T-helper 2 cell treated with Interferon-gamma antibody and Interleukin-4, amounts not matched to agents 5 μg/mL and 100 μg/mL, for 36 hours (primary cell): ENCODE results near the gene TMPRSS2.

Experiments
- DNase-seq: peaks from one replicate; pipeline ENCODE4 v3.0.0; 2021; ENCODE audit warnings: low spot score
- H3K27ac Mint-ChIP-seq: one replicate; pipeline ENCODE4 v1.8.0; 2021; ENCODE audit warnings: mild to moderate bottlenecking, mixed read lengths
- H3K27me3 Mint-ChIP-seq: one replicate; pipeline ENCODE4 v1.8.0; 2021; ENCODE audit warnings: low read depth, mixed read lengths
- H3K36me3 Mint-ChIP-seq: one replicate; pipeline ENCODE4 v1.8.0; 2021; ENCODE audit warnings: low read depth, mixed read lengths
- H3K4me1 Mint-ChIP-seq: one replicate; pipeline ENCODE4 v1.8.0; 2021; ENCODE audit warnings: low read depth, mixed read lengths
- H3K4me3 Mint-ChIP-seq: one replicate; pipeline ENCODE4 v1.8.0; 2022; ENCODE audit warnings: mild to moderate bottlenecking, moderate library complexity, mixed read lengths
- H3K9me3 Mint-ChIP-seq: one replicate; pipeline ENCODE4 v1.8.0; 2021; ENCODE audit warnings: mixed read lengths

The TMPRSS2 gene

DNA sequence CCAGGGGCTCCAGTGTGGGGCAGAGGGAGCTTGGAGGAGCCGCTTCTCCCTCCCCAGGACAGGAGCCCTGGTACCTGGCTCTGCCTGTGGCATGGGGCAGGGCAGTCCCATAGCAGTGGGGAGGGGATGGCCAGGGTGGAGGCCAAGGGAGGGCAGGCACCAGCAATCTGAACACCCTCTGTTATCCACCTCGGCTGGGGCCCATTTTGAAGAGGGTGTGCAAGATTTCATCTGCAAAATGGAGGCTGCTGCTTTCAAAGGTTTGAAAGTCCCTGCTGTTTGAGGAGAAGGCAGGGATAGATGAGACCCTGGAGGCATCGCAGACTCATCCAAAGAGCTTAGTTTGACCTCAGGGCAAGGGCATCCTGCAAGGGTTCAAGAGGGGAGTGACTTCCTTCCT, 15.2 kb upstream of the TMPRSS2 start:
- no peaks in the 10 kb centered on the region for H3K9me3 Mint-ChIP-seq
- no peaks in the 10 kb centered on the region for H3K36me3 Mint-ChIP-seq
- H3K27me3 Mint-ChIP-seq = no peaks in the 10 kb centered on the region
- no peak overlapping the region for H3K27ac Mint-ChIP-seq
- no peaks in the 10 kb centered on the region for H3K4me1 Mint-ChIP-seq
- DNase-seq = no peak
- H3K4me3 Mint-ChIP-seq = no peak overlapping the region

GRCh38 chr21:41521489-41522027, 13.6 kb upstream of the TMPRSS2 start:
- Mint-ChIP-seq H3K36me3 (no peaks in the 10 kb centered on the region), H3K27me3 (no peaks in the 10 kb centered on the region), H3K4me1 (no peaks in the 10 kb centered on the region), H3K27ac (no peak overlapping the region), H3K4me3 (no peak overlapping the region), H3K9me3 (no peaks in the 10 kb centered on the region)
- DNase-seq = no peak

DNA sequence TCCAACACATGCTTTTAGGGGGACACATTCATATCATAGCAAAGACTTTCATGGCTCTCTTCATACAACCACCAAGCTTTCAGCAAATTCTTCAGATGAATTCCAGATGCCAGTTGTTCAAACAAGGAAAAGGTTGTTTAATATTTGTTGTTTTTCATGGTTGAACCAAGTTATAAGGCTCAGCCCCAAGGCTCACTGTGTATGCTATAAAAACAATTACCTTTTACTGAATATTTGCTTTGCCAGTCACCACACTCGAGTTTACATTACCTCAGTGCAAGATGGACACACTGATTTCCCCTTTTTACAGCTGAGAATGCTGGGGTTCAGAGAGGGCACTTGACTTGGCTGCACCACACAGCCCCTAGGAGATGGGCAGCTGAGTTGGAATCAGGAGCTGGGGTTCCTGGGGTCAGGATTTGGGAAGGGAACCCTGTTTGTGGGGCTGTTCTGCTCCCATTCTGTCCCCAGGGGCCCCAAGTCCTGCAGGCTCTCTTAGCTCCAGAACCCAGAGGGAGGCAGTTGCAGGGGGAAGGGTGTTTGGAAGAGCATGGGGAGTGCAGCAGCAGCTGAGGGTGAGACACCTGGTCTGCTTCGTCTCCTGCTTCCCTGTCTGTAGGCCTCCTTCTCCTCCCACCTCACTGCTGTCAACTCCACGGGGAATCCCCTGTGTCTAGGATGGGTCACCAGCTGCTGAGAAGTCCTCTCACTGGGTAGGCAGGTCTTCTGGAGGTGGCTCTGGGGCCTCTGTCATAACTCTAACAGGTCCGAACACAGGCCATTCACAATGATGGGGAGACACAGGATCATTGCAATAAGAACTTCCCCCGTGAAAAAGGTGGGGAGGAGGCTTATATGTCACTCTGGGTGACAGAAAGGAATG, 12.8 kb upstream of the TMPRSS2 start:
- Mint-ChIP-seq H3K36me3 (no peaks in the 10 kb centered on the region), H3K4me3 (no peak overlapping the region), H3K4me1 (no peaks in the 10 kb centered on the region), H3K27ac (no peak overlapping the region), H3K9me3 (no peaks in the 10 kb centered on the region), H3K27me3 (no peaks in the 10 kb centered on the region)
- DNase-seq = no peak

DNA sequence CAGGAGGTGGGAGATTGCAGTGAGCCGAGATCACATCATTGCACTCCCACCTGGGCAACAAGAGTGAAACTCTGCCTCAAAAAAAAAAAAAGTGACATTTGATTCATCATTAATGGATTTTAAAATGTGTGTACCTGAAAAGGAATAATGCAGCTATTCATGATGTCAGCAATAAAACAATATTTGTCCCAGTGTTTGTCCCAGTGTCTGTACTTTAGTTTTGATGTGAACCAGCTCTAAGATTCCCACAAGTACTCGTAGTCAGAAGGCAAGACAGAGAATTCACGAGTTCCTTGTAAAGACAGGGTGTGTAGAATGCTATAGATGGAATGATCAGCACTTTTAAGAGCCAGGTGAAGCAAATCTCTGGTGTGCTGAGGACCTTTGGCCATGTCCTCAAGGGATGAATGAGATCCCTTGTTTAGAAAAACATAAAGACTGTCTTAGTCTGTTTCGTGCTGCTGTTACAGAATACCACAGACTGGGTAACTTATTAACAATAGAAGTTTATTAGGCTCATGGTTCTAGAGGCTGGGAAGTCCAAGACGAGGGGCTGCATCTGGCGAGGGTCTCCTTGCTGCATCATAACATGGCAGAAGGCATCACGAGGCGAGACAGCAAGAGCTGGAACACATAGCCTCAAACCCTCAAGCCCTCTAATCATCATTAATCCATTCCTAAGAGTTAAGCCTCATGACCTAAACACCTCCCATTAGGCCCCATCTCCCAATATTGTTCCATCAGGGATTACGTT, 12.0 kb upstream of the TMPRSS2 start:
- no peaks in the 10 kb centered on the region for H3K4me1 Mint-ChIP-seq
- no peaks in the 10 kb centered on the region for H3K36me3 Mint-ChIP-seq
- no peak overlapping the region for H3K27ac Mint-ChIP-seq
- H3K4me3 Mint-ChIP-seq = no peak overlapping the region
- H3K27me3 Mint-ChIP-seq = no peaks in the 10 kb centered on the region
- no peak for DNase-seq
- H3K9me3 Mint-ChIP-seq = no peaks in the 10 kb centered on the region

DNA sequence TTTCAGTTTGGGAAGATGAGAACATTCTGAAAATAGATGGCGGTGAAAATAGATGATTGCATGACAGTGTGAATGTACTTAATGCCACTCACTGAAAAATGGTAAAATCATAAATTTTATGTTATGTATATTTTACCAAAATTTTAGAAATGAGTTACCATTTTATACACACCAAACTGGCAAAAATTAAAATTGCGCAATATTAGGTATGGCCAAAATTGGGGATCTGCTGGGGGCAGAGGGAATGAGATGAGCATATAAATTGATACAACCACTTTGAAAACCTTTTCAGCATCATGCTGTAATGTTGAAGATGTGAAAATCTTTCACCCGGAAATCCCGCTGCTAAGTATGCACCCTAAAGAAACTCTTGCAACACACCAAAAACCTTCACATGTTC, 10.8 kb upstream of the TMPRSS2 start:
- no peak overlapping the region for H3K4me3 Mint-ChIP-seq
- DNase-seq = no peak
- H3K36me3 Mint-ChIP-seq = no peaks in the 10 kb centered on the region
- no peaks in the 10 kb centered on the region for H3K9me3 Mint-ChIP-seq
- H3K27ac Mint-ChIP-seq = no peak overlapping the region
- H3K4me1 Mint-ChIP-seq = no peaks in the 10 kb centered on the region
- H3K27me3 Mint-ChIP-seq = no peaks in the 10 kb centered on the region

DNA sequence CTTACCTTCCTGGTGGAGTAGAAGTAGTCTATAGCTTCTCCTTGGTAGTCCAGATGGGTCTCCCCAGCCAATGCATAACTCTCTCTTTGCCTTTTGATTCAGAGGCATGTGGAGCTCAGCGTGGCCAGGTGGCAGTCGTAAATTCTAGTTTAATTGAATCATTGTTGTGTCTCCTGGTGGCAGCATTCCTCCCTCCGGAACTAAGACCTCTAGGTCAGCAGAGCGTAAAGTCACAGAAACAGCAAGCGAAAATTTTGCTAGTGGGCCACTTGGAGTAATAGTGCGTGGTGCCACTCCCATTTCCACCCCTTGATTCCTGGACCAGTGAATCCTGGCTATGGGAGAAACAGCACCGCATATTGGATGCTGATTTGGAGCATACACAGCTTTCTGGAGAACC, 3.9 kb upstream of the TMPRSS2 start:
- H3K27ac Mint-ChIP-seq = no peak overlapping the region
- DNase-seq = no peak
- no peak overlapping the region for H3K4me3 Mint-ChIP-seq
- peaks cover 28% of the 10 kb centered on the region for H3K27me3 Mint-ChIP-seq
- no peaks in the 10 kb centered on the region for H3K36me3 Mint-ChIP-seq
- no peaks in the 10 kb centered on the region for H3K4me1 Mint-ChIP-seq
- no peaks in the 10 kb centered on the region for H3K9me3 Mint-ChIP-seq

- no peak for DNase-seq
- no peaks in the 10 kb centered on the region for H3K36me3 Mint-ChIP-seq
- H3K27ac Mint-ChIP-seq = no peak overlapping the region
- no peaks in the 10 kb centered on the region for H3K4me1 Mint-ChIP-seq
- H3K27me3 Mint-ChIP-seq = peaks cover 40% of the 10 kb centered on the region
- no peak overlapping the region for H3K4me3 Mint-ChIP-seq
- no peaks in the 10 kb centered on the region for H3K9me3 Mint-ChIP-seq
Measured at GRCh38 chr21:41510500-41510899, 2.5 kb upstream of the TMPRSS2 start.

GRCh38 chr21:41509733-41510132, 1.8 kb upstream of the TMPRSS2 start:
- H3K4me1 Mint-ChIP-seq = no peaks in the 10 kb centered on the region
- H3K27me3 Mint-ChIP-seq = peaks cover 44% of the 10 kb centered on the region
- no peaks in the 10 kb centered on the region for H3K36me3 Mint-ChIP-seq
- no peak for DNase-seq
- H3K27ac Mint-ChIP-seq = no peak overlapping the region
- H3K4me3 Mint-ChIP-seq = no peak overlapping the region
- H3K9me3 Mint-ChIP-seq = no peaks in the 10 kb centered on the region

DNA sequence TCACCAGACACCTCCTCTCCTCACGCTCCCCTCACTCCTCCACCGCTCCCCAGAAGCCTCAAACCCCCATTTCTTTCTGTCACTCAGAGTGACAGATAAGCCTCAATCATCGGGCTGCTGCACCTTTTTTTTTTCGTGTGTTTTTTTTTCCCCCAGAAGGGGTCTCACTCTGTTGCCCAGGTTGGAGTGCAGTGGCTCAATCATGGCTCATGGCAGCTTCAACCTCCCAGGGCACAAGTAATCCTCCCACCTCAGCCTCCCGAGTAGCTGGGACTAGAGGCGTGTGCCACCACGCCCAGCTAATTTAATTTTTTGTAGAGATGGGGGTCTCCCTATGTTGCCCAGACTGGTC, 1.2 kb upstream of the TMPRSS2 start:
- Mint-ChIP-seq H3K27ac (no peak overlapping the region), H3K4me1 (peaks cover 2% of the 10 kb centered on the region), H3K36me3 (no peaks in the 10 kb centered on the region), H3K9me3 (no peaks in the 10 kb centered on the region), H3K4me3 (no peak overlapping the region), H3K27me3 (peaks cover 50% of the 10 kb centered on the region)
- DNase-seq = no peak

GRCh38 chr21:41508415-41509144, 622 bp upstream of the TMPRSS2 start:
- Mint-ChIP-seq H3K27me3 (peaks cover 54% of the 10 kb centered on the region), H3K27ac (no peak overlapping the region), H3K4me1 (peaks cover 3% of the 10 kb centered on the region), H3K9me3 (no peaks in the 10 kb centered on the region), H3K4me3 (no peak overlapping the region), H3K36me3 (no peaks in the 10 kb centered on the region)
- DNase-seq = no peak

DNA sequence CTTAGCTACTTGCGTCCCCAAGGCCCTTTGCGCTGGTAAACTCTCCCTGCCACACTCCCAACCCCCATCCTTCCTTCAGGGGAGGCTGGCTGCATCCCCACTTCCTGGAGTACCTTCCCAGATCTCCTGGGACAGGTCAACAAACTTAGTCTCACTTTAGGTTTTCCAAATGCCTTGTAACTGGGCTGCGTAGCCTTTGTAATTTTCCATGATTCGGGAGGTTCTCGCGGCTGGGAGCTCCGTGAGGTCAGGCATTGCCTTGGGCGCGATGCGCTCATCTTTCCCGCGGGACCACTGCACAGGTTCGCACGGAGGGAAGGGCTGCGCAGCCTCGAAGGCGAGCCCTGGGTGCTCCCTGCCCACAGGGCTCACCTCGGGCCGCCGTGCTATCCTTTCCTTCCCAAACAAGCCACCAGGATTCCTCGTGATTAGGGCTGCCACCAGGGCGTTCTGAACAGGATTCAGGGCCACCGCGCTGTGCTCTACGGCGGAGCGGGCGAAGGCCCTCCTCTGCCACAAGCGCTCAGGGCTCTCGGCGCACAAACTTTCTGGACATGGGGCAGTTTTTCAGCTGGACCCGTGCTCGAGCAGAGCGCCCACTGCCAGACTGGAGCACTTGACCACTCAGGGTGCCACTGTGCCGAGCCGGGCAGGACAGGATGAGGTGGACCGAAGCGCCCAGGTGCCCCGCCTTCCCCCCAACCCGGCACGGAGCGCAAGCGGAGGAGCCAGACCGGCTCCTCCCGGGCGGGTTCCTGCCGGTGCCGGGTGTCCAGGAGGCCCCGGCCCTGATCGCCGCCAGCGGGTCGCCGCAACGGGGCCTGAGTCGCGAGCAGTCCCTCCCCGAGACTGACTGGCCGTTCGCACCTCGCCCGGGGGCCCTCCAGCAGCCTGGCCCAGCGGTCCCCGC, 1.1 kb downstream of the TMPRSS2 start:
- Mint-ChIP-seq H3K4me3 (no peak overlapping the region), H3K36me3 (no peaks in the 10 kb centered on the region), H3K9me3 (no peaks in the 10 kb centered on the region), H3K27me3 (peaks cover 56% of the 10 kb centered on the region), H3K27ac (no peak overlapping the region), H3K4me1 (peaks cover 3% of the 10 kb centered on the region)
- DNase-seq = no peak

DNA sequence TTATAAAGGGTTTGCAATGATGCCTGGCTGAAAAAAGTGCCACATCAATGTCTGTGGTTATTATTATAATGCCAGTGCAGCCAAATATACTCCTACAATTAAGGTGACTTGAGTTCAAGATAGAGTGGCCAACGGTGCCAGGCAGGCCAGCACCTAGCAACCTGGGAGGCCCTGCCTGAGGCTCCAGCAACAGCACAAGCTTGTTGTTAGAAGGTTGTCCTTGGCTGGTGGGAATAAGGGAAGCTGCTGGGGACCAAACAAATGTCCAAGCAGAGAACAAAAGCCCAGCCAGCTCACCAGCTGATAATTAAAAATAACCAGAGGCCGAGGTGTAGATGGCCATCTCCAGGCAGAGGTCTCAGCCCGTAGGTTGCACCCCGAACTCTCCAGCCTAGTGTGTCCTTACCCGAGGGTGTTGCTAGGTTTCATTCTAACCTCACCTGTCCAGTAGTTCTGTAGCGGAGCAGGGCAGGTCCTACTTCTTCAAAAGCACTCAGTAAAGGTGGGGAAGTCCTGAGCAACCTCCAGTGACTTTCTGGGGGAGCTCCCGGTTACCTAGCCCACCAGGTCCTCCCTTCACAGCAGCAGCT, 1.9 kb downstream of the TMPRSS2 start:
- no peaks in the 10 kb centered on the region for H3K36me3 Mint-ChIP-seq
- peaks cover 3% of the 10 kb centered on the region for H3K4me1 Mint-ChIP-seq
- no peak overlapping the region for H3K27ac Mint-ChIP-seq
- H3K27me3 Mint-ChIP-seq = peaks cover 54% of the 10 kb centered on the region
- DNase-seq = no peak
- no peak overlapping the region for H3K4me3 Mint-ChIP-seq
- no peaks in the 10 kb centered on the region for H3K9me3 Mint-ChIP-seq

- Mint-ChIP-seq H3K27me3 (peaks cover 40% of the 10 kb centered on the region), H3K4me1 (peaks cover 3% of the 10 kb centered on the region), H3K4me3 (no peak overlapping the region), H3K36me3 (no peaks in the 10 kb centered on the region), H3K9me3 (no peaks in the 10 kb centered on the region), H3K27ac (no peak overlapping the region)
- no peak for DNase-seq
Measured at GRCh38 chr21:41504030-41504429, 3.9 kb downstream of the TMPRSS2 start.
